C4-2B (cell line): ENCODE results near the gene GALNTL6.
A peak's percentile ranks its signal among the peaks of the same experiment; 100 is the strongest.

Experiments
- H3K27ac ChIP-seq: fragments of 450-650 bp; 2 replicates; pipeline ENCODE4 v1.5.1; 2017
- CTCF ChIP-seq: fragments of 450-650 bp; conservative IDR thresholded peaks from 2 replicates; pipeline ENCODE4 v1.5.1; 2017; ENCODE audit warnings: mild to moderate bottlenecking
- ZFX ChIP-seq: fragments of 450-650 bp; IDR thresholded peaks from 2 replicates; pipeline ENCODE4 v1.6.1; 2017

GALNTL6 gene

GRCh38 chr4:173002830-173003561 lies 1189.8 kb downstream of the GALNTL6 start:
- no peak overlapping the region for H3K27ac ChIP-seq
- no peak for TF ChIP-seq CTCF
- no peak for TF ChIP-seq ZFX

- no peak overlapping the region for H3K27ac ChIP-seq
- TF ChIP-seq ZFX, result no peak
- no peak for TF ChIP-seq CTCF
Measured at GRCh38 chr4:173005912-173006633, 1192.9 kb downstream of the GALNTL6 start.

GRCh38 chr4:173008436-173008835 lies 1195.2 kb downstream of the GALNTL6 start:
- no peak for TF ChIP-seq ZFX
- TF ChIP-seq CTCF, result no peak
- no peak overlapping the region for H3K27ac ChIP-seq

- TF ChIP-seq CTCF (no peak), ZFX (no peak)
- no peak overlapping the region for H3K27ac ChIP-seq
Measured at GRCh38 chr4:173009129-173009823, 1196.1 kb downstream of the GALNTL6 start.

- no peak overlapping the region for H3K27ac ChIP-seq
- no peak for TF ChIP-seq ZFX
- no peak for TF ChIP-seq CTCF
Measured at GRCh38 chr4:173012608-173013007, 1199.4 kb downstream of the GALNTL6 start.

- TF ChIP-seq CTCF (peak; percentile 81), ZFX (no peak)
- no peak overlapping the region for H3K27ac ChIP-seq
Measured at GRCh38 chr4:173013232-173013930, 1200.2 kb downstream of the GALNTL6 start.
